MG63 (cell line): ENCODE results near the gene MIEF1. TPM values are rescaled to one million over a fixed set of nuclear protein-coding genes. Genes with fewer than 3 reads are reported as not detected.
"Not testable (repeated sequence)": the region's sequence is repeated elsewhere in the genome, so short reads cannot be mapped to it uniquely, and the experiment has no call there.

Experiments used
- DNase-seq: peaks from one replicate; pipeline ENCODE4 v3.0.0-alpha.2; 2020
- H3K27me3 ChIP-seq: fragments of 250-450 bp; sonication (Bioruptor Pico); 2 replicates; pipeline ENCODE4 v1.5.1; 2020; ENCODE audit warnings: mild to moderate bottlenecking, moderate library complexity
- H3K36me3 ChIP-seq: fragments of 250-450 bp; sonication (Bioruptor Pico); 2 replicates; pipeline ENCODE4 v1.5.1; 2020; ENCODE audit warnings: mild to moderate bottlenecking, moderate library complexity
- H3K4me3 ChIP-seq: fragments of 250-450 bp; sonication (Bioruptor Pico); 2 replicates; pipeline ENCODE4 v1.5.1; 2020; ENCODE audit warnings: mild to moderate bottlenecking, moderate library complexity
- H3K9me3 ChIP-seq: fragments of 250-450 bp; sonication (Bioruptor Pico); 2 replicates; pipeline ENCODE4 v1.5.1; 2020; ENCODE audit warnings: mild to moderate bottlenecking, moderate library complexity
- total RNA-seq: library from RNA; depleted of rRNA; stranded (reverse); fragments of >200 nt; shearing (Covaris generic); gene quantifications from 2 replicates; pipeline ENCODE4 v1.2.3, GENCODE V29; 2014; ENCODE audit warnings: low replicate concordance

Gene MIEF1
- total RNA-seq, 1 experiment from 2014 or later, result 32.3 TPM

DNA sequence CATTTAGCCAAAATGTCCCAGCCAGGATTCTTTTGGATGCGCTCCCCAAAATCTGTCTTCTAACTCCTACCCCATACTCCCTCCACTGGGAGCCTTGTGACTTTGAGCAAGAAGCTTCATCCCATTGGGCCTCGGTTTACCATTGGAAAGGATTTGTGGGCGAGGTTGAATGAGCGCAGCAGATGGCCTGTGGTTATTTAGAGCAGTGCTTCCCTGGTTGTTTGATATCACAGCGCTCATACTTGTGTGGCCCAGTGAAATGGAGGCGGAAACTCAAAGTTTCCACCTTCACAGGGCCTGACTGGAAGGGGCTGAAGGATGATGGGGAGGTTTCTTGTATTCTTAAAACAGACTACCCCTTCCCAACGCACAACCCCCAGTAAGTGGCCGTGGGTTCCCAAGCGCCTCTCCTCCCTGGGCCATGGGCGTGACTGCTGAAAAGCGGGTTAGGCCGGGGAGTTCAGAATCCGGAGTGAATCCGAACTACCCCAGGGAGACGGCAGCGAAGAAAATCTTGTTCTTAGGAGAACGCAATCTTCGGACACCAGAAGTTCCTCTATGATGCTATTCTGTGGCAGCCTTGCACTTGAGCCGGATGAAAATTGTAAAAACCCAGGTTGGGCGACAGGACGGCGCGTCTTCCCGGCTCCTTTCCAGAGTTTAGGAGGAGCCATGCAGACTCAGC lies 17.0 kb downstream of the MIEF1 start:
- peak; percentile 53 for DNase-seq
- Histone ChIP-seq H3K4me3 (peak overlapping the region; percentile 99), H3K27me3 (no peaks in the 10 kb centered on the region), H3K9me3 (no peaks in the 10 kb centered on the region), H3K36me3 (peaks cover 61% of the 10 kb centered on the region)

DNA sequence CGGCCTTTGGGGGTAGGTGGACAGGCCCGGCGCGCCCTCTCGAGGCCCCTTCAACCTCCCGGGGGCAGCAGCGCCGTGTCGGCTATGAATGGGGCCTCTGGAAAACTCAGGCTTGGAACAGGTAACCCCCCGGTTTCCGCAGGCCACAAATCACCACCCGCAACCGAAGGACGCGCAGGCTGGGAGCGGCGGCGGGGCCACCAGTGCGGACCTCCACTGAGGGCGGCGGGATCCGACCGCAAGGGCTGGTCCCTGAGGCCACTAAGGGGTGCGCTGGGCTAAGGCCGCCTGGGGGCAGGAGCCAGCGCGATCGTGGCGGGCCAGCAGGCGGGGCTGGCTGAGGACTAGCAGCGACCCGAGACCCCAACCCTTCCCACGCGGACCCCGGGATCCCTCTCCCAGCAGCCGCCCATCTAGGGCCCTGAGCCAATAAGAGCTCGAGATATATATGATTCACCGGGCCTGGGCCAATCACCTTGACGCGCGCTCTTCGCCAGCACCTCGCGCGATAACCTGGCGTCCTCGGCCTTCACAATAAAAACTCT lies 17.7 kb downstream of the MIEF1 start:
- Histone ChIP-seq H3K9me3 (no peaks in the 10 kb centered on the region), H3K36me3 (peaks cover 61% of the 10 kb centered on the region), H3K4me3 (peak overlapping the region; percentile 99)

DNA sequence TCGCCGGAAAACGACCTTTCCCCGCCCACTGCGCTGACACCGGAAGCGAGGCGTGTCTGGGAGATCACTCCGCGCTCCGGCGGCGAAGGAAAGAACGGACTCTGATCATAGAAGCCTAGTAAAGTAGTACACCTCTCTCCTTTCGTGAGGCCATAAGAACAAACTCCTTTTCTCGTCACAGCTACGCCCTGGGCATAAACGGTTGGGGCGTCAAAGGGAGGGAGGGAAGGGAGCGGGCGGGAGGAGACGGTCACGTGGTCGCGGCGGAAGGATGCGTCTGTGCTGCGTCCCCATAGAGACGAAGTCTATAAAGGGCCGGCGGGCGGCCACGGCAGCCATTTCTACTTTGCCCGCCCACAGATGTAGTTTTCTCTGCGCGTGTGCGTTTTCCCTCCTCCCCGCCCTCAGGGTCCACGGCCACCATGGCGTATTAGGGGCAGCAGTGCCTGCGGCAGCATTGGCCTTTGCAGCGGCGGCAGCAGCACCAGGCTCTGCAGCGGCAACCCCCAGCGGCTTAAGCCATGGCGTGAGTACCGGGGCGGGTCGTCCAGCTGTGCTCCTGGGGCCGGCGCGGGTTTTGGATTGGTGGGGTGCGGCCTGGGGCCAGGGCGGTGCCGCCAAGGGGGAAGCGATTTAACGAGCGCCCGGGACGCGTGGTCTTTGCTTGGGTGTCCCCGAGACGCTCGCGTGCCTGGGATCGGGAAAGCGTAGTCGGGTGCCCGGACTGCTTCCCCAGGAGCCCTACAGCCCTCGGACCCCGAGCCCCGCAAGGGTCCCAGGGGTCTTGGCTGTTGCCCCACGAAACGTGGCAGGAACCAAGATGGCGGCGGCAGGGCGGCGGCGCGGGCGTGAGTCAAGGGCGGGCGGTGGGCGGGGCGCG lies 18.4 kb downstream of the MIEF1 start, which contains the start of gene ATF4:
Gene ATF4 (plus strand): TSS at position 337 of the 880 bp plus-strand sequence. CDS start 884 bp downstream, outside the sequence.
- no peaks in the 10 kb centered on the region for H3K27me3 ChIP-seq
- DNase-seq, result peak; percentile 81
- H3K9me3 ChIP-seq, result no peaks in the 10 kb centered on the region
- H3K36me3 ChIP-seq, result peaks cover 54% of the 10 kb centered on the region
- H3K4me3 ChIP-seq, result peak within 1 kb of the TSS; percentile 99

More for the DNA sequence above, 17.7 kb downstream of the MIEF1 start:
- peak; percentile 99 for DNase-seq
- H3K27me3 ChIP-seq, result no peaks in the 10 kb centered on the region

DNA sequence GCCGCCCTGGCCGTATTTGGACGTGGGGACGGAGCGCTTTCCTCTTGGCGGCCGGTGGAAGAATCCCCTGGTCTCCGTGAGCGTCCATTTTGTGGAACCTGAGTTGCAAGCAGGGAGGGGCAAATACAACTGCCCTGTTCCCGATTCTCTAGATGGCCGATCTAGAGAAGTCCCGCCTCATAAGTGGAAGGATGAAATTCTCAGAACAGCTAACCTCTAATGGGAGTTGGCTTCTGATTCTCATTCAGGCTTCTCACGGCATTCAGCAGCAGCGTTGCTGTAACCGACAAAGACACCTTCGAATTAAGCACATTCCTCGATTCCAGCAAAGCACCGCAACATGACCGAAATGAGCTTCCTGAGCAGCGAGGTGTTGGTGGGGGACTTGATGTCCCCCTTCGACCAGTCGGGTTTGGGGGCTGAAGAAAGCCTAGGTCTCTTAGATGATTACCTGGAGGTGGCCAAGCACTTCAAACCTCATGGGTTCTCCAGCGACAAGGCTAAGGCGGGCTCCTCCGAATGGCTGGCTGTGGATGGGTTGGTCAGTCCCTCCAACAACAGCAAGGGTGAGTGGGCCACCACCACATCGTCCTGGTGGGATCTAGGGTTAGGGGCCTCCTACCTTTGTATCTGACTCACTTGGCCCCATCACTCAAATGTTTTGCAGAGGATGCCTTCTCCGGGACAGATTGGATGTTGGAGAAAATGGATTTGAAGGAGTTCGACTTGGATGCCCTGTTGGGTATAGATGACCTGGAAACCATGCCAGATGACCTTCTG lies 19.2 kb downstream of the MIEF1 start:
- DNase-seq, H3K27me3 ChIP-seq, H3K9me3 ChIP-seq: not testable (repeated sequence)
- H3K36me3 ChIP-seq, result peaks cover 46% of the 10 kb centered on the region
- H3K4me3 ChIP-seq, result peak overlapping the region; percentile 99

DNA sequence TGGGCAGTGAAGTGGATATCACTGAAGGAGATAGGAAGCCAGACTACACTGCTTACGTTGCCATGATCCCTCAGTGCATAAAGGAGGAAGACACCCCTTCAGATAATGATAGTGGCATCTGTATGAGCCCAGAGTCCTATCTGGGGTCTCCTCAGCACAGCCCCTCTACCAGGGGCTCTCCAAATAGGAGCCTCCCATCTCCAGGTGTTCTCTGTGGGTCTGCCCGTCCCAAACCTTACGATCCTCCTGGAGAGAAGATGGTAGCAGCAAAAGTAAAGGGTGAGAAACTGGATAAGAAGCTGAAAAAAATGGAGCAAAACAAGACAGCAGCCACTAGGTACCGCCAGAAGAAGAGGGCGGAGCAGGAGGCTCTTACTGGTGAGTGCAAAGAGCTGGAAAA lies 20.0 kb downstream of the MIEF1 start:
- not testable (repeated sequence) for DNase-seq, H3K9me3 ChIP-seq, H3K27me3 ChIP-seq
- Histone ChIP-seq H3K36me3 (peaks cover 41% of the 10 kb centered on the region), H3K4me3 (peak overlapping the region; percentile 99)

DNA sequence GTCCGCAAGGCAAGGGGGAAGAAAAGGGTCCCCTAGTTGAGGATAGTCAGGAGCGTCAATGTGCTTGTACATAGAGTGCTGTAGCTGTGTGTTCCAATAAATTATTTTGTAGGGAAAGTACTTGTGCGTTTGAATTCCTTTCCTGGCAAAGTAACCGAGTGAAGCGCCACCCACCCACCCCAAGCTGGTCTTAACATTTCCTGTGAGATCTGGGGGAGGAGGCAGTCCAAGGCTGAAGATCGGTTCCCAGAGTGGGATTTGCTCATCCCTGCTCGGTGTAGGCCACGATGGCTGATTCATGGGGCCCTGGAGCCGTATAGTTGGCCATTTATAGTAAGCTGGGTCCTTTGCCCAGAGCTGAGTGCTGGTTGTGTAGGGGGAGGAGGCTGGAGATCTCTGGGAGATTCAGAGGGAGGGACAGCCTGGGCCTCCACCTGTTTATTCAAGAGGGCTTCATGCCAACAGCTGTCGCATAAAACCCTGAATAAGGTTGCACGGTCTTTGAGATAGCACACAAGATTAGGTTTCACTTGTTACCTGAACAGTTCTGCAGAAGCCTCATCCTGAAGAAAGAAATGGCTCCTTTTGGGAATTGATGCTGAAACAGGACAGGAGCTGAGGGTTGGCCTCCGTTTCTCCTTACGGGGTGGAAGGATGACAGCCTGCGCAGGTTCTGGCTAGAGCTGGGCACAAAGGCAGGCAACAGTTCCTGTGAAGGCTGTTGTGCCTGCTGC lies 20.6 kb downstream of the MIEF1 start:
- H3K4me3 ChIP-seq, result peak overlapping the region; percentile 99
- peak; percentile 68 for DNase-seq
- H3K27me3 ChIP-seq, result no peaks in the 10 kb centered on the region
- no peaks in the 10 kb centered on the region for H3K9me3 ChIP-seq
- H3K36me3 ChIP-seq, result peaks cover 44% of the 10 kb centered on the region

DNA sequence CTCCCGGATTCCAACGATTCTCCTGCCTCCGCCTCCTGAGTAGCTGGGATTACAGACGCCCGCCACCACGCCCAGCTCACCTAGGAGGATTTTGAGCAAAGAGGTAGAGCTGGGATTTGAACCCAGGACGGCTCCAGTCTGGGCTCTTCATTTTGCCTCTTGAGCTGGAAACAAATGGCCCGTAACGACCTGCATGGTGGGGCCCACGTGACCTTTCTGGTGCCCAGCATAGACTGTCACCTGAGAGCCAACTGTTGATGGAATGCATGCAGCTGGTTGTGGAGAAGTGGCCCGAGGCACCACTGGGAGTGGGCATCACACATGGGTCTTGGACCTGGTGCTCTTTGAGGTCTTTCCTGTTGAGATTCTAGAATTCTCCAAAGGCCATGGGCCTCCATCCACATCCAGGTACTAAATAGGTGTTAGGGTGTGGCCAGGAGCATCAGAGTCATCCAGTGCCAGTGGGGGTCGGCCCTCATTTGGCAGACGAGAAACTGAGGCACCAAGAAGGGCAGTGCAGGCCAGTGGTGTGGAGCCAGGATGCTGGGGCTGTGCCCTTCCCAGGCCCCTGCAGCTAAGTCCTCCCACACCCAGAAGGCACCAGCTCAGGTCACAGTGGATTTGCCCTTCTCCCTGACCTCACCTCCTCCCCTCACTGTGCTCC lies 22.1 kb downstream of the MIEF1 start:
- H3K4me3 ChIP-seq, result no peak overlapping the region
- no peaks in the 10 kb centered on the region for H3K9me3 ChIP-seq
- no peak for DNase-seq
- peaks cover 56% of the 10 kb centered on the region for H3K36me3 ChIP-seq
- H3K27me3 ChIP-seq, result no peaks in the 10 kb centered on the region

DNA sequence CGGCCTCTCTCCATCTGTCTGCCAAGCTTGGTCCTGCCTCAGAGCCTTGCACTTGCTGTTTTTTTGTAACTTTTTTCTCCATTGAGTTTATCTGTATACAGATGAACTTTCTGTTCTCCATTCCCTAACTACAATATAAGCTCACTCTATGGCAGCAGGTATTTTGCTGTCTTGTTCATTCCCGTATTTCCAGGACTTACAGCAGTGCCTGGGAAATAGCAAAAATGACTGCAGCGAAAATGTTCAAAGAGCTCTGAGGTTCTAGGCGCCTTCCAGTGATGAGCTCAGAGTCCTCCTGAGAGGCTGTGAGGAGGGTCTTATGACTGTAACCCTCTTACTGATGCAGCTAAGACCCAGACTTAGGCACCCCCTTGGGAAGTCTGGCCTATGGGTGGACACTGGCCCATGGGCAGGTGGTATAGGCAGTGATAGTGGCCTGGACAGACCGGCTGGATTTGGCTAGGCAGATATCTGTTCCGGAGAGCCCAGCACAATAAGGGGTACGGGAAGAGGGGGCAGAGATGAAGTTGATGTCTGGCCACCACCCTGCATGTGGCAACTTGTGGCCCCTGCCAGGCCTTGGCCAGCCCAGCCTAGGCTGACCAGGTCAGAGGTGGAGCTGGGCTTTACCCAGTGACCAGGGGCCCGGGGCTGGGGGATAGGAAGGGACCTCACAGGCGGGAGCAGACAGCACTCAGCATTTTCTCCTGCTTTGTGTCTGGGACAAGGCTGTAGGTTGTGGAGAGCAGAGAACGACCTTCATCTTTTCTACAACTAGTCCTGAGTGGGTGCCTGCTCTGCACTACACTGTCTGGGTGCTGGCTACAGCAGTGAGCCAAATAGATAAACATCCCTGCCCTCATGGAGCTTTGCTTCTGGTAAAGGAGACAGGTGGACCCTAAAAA lies 22.9 kb downstream of the MIEF1 start:
- no peaks in the 10 kb centered on the region for H3K9me3 ChIP-seq
- no peak for DNase-seq
- no peaks in the 10 kb centered on the region for H3K27me3 ChIP-seq
- H3K36me3 ChIP-seq, result peaks cover 63% of the 10 kb centered on the region
- H3K4me3 ChIP-seq, result no peak overlapping the region

DNA sequence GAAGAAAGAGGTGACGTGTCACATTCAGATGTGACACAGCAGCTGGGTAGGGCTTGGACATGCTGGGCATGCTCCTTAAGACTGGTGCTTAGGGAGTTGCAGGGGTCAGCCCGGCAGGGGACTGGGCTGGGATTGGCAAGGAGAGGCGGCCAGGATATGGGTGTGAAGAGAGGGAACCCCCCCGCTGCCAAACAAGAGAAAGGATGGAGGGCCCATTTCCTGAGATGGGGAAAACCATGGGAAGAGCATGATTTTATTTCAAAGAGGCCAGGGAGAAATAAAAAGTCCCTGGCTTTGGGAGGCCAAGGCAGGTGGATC lies 23.5 kb downstream of the MIEF1 start:
- Histone ChIP-seq H3K9me3 (no peaks in the 10 kb centered on the region), H3K36me3 (peaks cover 66% of the 10 kb centered on the region), H3K4me3 (no peak overlapping the region), H3K27me3 (no peaks in the 10 kb centered on the region)
- DNase-seq, result no peak

DNA sequence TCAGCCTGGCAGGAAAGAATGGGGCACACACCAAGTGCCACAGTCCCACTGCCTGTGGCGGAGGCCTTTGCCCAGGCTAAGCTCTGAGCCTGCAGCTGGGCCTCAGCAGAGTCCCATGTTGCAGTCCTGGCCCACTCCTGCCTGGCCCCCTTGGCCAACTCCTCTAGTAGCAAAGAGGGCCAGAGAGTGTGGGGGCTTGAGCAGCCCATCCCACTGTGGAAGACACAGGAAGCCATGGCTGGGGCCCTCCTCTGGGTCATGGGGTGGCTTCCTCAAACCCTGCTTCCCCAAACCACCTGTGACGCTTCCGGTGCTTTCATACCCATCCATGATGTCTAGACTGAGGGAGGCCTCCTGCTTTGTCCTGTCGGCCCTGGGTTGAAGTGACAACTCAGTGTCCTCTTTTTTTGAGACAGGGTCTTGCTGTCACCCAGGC lies 24.7 kb downstream of the MIEF1 start:
- Histone ChIP-seq H3K36me3 (peaks cover 64% of the 10 kb centered on the region), H3K9me3 (no peaks in the 10 kb centered on the region), H3K4me3 (no peak overlapping the region), H3K27me3 (no peaks in the 10 kb centered on the region)
- no peak for DNase-seq

DNA sequence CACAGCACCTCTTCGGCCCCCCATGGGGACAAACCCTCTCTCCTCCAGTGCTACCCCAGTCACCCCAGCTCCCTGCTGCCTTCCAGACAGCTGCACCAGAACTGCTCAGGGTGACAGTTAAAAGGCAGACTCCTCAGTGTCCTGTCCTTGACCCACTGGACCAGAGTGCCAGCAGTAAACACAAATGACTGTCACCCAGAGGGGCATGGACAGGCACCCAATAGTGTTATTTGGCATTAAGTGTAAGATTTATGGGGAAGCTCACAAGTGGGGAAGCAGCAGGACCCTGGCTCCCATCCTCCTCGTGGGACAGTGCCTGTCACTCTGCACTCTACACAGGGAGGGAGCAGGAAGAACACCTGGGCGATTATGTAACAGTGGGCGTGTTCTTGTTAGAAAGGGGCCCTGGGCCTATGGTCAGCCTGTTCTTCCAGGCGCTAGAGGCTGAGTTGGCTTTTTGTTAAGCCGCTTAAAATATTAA lies 25.4 kb downstream of the MIEF1 start:
- H3K36me3 ChIP-seq, result peaks cover 56% of the 10 kb centered on the region
- H3K9me3 ChIP-seq, result no peaks in the 10 kb centered on the region
- H3K4me3 ChIP-seq, result no peak overlapping the region
- H3K27me3 ChIP-seq, result no peaks in the 10 kb centered on the region
- no peak for DNase-seq

DNA sequence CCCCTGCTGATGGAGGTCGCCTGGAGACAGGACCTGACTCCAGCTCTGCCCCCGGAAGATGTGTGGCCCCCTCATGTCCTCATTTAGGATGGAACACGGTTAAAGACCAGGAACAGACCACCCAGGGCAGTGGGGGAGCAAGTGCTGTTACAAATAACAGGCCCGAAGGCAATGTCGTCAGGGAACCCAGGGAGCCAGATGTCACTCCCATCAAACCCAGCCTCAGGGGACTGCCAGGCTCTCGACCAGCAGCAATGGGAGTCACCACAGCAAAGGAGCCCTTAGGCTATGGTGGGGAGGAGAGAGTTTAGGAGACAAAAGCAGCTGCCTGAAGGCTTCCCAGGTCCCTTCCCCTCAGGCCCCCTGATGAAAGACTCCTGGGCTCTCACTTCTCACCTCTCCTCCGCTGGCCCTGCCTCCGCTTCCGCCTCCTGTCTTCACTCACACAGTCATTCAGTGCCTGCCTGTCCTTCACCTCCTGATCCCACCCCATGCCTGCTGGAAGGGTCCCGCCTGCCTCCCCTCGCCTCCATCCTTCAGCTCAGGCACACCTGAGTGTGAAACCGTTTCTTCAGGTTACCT lies 26.1 kb downstream of the MIEF1 start:
- Histone ChIP-seq H3K4me3 (no peak overlapping the region), H3K9me3 (no peaks in the 10 kb centered on the region), H3K36me3 (peaks cover 50% of the 10 kb centered on the region), H3K27me3 (no peaks in the 10 kb centered on the region)
- no peak for DNase-seq

DNA sequence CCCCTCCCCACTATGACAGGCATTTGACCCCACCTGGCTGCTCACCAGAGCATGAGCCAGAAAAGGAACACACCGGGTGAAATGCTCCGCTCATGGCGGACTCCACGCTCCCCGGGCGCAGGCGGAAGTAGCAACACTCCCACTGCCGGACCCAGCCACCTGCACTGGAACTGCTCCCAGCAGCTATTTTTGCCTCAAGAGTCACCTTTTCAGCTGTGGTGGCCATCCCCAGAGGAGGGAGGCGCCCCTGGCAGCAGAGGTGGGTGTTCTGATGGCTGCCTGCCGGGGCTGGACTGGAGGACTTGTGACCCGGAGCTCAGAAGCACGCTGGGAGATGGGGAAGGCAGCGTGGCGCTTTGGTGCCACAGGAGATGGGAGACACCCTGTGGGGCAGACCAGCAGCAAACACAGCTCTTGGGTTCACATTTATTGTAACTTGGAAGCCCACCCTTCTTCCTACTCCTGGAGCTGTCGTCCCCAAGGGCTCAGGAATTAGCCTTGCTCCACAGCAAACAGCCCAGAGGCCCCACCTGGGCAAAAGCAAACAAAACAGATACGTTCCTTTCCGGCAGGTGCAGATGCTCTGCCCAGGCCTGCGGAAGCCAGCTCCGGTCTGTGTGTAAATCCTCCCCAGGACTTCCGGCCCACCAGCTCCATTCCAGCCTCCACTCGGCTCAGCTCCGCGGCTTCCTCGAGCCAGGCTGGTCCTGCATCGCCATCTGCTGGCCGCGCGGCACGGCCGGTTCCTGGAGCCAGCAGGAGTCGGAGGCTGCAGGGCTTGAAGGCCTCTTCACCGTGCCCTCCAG lies 26.8 kb downstream of the MIEF1 start:
- DNase-seq, result peak; percentile 83
- H3K4me3 ChIP-seq, result no peak overlapping the region

DNA sequence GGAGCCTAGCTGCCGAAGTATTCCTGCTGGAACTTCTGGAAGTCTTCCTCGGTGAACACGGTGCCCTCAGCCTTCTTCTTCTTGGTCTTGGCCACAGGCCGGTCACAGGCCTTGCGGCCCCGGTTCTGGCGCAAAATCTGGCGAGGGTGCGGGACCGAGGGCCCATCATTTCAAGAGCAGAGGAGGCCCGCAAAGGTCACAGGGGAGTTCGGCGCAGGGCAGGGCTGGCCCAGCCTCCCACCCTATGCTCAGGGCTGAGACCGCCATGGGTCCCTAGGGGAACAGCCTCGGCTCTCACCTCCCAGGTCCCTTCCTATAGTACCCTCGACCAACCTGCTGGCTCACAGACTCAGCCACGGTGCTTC lies 27.4 kb downstream of the MIEF1 start:
- no peaks in the 10 kb centered on the region for H3K27me3 ChIP-seq
- H3K4me3 ChIP-seq, result no peak overlapping the region
- H3K9me3 ChIP-seq, result no peaks in the 10 kb centered on the region
- H3K36me3 ChIP-seq, result peaks cover 41% of the 10 kb centered on the region
- DNase-seq, result no peak

More for the DNA sequence above, 26.8 kb downstream of the MIEF1 start:
- H3K36me3 ChIP-seq, result peaks cover 46% of the 10 kb centered on the region
- H3K9me3 ChIP-seq, result no peaks in the 10 kb centered on the region
- H3K27me3 ChIP-seq, result no peaks in the 10 kb centered on the region
